Fibroblast of skin of left biceps (primary cell): ENCODE results near the gene EIF5A2.

ENCODE experiments used
- DNase-seq, 2 experiments: peaks; one replicate each; pipeline ENCODE4 v3.0.0-alpha.2; 2013; ENCODE audit warnings: low read depth in 2 of 2

EIF5A2 gene

DNA sequence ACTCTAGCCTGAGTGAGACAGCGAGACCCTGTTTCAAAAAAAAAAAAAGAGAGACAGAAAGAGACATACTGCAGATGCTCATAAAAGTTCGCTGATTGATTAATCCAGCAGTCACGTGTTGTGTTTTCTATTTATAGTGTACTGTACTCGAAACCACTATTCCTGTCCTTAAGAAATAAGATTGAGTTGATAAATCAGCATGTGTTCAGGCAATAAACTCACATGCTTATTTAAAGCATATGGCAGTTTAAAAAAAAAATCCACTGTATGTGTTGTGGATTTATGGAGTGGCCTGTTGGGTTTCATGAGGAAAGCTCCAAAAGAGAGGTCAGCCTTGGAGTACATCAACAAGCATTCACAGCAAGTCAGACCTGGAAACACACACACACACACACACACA lies 56.1 kb downstream of the EIF5A2 start:
- DNase-seq: no peak

DNA sequence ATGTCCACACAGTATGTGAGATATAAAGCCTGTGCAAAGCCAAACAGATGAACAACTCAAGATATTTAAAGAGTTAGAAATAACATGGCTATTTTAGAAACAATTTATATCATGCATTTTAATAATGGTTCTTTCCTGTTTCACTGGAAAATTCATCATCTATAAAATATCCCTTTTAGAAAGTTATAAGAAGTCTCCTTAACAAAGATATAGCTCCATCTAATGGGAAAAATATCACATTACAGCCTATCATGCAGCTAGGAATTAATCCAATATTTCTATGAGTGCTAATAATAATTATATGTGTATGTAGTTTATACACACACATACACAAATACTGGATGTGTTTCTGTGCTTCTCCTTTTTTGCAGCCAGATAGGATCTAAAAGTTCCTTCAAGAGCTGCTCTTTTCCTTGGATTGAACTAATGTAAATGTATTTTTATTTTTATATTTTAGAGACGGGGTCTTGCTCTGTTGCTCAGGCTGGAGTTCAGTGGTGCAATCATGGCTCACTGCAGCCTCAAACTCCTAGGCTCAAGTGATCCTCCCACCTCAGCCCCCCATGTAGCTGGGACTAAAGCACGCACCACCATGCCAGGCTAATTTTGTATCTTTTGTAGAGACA lies 60.0 kb downstream of the EIF5A2 start:
- no peak for DNase-seq

DNA sequence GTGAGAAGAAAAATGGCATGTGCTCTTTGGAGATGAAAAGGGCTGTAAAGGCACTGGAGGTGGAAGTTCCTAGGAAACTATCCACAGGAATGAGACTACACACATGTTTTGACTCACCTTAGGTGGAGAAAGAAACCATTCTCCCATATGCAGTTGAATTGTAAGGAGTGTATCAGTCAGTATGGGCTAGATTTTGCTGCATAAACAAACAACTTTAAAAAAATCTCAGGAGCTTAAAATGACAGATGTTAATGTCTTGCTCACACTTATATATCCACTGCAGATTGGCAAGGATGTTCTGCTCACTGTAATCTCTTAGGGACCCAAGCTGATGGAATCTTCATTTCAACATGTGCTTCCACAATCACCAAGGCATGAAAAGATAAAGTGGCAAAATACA lies 64.1 kb downstream of the EIF5A2 start:
- DNase-seq: no peak

DNA sequence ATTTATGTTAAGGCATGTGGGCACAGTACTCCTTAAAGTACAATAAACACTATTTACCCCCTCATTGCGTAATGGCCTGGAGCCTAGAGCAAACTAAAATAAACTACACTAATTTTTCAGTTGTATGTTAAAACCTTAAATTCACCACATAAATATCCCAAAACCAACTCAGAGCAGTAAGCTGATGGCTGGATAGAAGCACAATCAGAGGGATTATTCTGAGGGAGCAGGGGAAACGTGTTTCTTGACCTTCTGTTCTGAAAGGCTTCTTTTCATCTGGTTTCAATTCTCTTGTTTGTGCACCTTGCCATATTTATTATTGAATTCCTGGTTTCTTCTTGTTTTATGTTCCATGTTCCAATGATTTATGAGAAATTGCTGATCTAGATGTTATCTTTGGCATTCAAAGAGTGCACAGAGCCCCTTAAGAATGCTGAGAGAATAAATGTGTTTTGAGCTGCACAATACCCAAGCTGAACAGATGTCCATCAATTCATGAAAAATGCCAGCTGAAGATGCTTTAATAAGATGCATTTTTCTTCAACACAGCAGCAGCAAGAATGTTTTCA lies 68.1 kb downstream of the EIF5A2 start:
- peak in 1 of 2 experiments; percentile 25 for DNase-seq

DNA sequence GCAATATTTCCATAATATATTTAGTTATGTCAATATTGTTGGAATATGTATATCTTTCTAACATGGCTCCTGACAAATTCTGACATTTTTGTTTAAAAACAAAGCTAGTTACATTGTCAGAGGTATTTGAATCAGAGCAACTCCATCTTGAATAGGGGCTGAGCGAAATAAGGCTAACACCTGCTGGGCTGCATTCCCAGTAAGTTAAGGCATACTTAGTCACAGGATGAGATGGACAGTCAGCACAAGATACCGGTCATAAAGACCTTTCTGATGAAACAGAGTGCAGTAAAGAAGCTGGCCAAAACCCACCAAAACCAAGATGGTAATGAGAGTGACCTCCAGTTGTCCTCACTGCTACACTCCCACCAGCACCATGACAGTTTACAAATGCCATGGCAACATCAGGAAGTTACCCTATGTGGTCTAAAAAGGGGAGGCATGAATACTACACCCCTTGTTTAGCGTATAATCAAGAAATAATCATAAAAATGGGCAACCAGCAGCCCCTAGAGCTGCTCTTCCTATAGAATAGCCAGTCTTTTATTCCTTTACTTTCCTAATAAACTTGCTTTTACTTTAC lies 68.8 kb downstream of the EIF5A2 start:
- DNase-seq: no peak
